Choroid plexus epithelial cell (primary cell): ENCODE data around the gene PAX1.

Source experiments
- DNase-seq: peaks from one replicate; pipeline ENCODE4 v3.0.0-alpha.2; 2010; ENCODE audit warnings: low read depth
- H3K4me3 ChIP-seq: 2 replicates; pipeline ENCODE4 v1.5.1; 2011; ENCODE audit warnings: low read depth, mild to moderate bottlenecking, control low read depth, low read length, moderate library complexity
- CTCF ChIP-seq: conservative IDR thresholded peaks from 2 replicates; pipeline ENCODE4 v1.5.1; 2011; ENCODE audit warnings: low read depth, mild to moderate bottlenecking, control low read depth, inconsistent platforms, low read length, moderate library complexity

PAX1 gene

GRCh38 chr20:21702553-21703470 is 2.7 kb upstream of the PAX1 start:
- peak; percentile 43 for TF ChIP-seq CTCF
- DNase-seq = peak; percentile 17
- no peak overlapping the region for H3K4me3 ChIP-seq

GRCh38 chr20:21703717-21704407 is 1.6 kb upstream of the PAX1 start:
- no peak for DNase-seq
- no peak overlapping the region for H3K4me3 ChIP-seq
- no peak for TF ChIP-seq CTCF

- no peak for DNase-seq
- H3K4me3 ChIP-seq = no peak overlapping the region
- no peak for TF ChIP-seq CTCF
These were observed 767 bp upstream of the PAX1 start for GRCh38 chr20:21704408-21705385.

- no peak overlapping the region for H3K4me3 ChIP-seq
- no peak for DNase-seq
These were observed 1.1 kb downstream of the PAX1 start for GRCh38 chr20:21706261-21707195.

GRCh38 chr20:21707267-21707666 is 1.8 kb downstream of the PAX1 start:
- DNase-seq = no peak
- H3K4me3 ChIP-seq = no peak overlapping the region
- no peak for TF ChIP-seq CTCF

More at GRCh38 chr20:21706261-21707195, 1.1 kb downstream of the PAX1 start:
- no peak for TF ChIP-seq CTCF
